GM12801 (cell line): ENCODE data around the gene GCH1.

Source experiments
- CTCF ChIP-seq: IDR thresholded peaks from one replicate; pipeline ENCODE4 v1.5.1; 2011; ENCODE audit warnings: control low read depth; ENCODE audit not compliant: insufficient read length; ENCODE audit errors: extremely low read depth

GCH1 gene

DNA sequence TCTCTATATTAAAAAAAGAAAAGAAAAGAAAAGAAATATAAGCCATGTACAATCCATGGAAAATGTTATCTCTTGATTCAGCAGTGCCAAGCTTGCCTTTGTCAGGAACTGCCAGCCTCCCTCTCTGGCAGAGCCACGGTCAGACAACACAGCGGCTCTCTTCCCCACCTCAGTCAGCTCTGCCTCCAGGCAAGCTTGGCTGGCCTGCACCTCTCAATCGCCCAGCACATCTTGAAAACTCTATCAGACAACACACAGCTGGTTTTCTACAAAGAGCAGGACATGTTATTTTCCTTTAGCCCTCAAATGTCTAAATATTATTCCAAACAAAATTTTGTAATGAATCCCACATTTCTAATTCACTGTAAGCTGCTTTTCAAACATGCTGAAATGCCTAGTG lies 20.0 kb upstream of the GCH1 start:
- no peak for TF ChIP-seq CTCF

DNA sequence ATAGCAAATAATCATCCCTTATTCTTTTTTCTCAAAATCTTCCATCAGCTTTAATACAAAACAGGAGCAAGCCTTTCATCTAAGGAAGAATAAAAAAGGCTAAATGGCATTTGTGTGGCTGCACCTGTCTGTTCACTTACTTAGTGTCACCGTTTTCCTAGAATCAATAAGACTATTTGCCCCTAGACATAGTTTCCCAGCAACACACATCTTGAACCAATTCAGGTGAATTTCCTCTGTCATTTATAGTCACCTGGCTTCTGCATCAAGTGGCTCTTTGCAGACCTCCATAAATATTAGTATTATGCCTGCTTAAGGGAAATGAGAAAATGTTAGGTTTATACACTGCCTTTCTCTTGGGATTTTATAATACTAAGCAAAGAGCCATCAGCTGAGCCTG lies 17.4 kb upstream of the GCH1 start:
- TF ChIP-seq CTCF = no peak

DNA sequence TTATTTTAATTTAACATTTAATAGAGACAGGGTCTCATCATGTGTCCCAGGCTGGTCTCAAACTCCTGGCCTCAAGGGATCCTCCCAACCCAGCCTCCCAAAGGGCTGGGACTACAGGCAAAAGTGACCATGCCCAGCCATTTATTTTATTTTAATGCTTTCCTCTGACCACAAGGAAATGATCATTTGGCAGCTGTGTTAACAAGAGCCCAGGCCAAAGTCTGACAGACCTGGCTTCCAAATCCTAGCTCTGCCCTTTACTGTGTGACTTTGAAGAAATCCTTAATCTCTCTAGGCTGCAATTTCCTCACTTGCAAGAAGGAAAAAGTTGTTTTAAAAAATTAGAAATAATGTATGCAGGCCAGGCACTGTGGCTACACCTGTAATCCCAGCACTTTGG lies 16.7 kb upstream of the GCH1 start:
- no peak for TF ChIP-seq CTCF

DNA sequence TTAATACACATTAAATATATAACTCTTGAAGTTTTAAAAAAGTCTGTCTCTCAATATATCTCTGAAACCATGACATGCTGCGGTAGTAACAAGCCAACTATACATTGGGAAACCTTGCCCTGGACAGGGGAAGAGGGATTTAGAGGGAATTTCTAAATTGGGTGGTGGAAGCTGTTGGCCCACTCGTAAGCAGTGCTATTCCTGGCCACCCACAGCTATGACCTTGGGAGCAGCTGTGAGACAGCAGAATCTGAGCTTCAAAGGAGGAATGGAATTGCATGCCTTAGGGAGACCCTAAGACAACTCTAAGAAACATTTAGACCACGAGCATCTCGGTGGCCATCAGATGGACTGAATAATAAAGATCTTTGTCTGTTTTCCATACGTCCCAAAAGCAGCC lies 15.8 kb upstream of the GCH1 start:
- TF ChIP-seq CTCF = no peak

- no peak for TF ChIP-seq CTCF
Observed at GRCh38 chr14:54916101-54916500, 13.5 kb upstream of the GCH1 start.

DNA sequence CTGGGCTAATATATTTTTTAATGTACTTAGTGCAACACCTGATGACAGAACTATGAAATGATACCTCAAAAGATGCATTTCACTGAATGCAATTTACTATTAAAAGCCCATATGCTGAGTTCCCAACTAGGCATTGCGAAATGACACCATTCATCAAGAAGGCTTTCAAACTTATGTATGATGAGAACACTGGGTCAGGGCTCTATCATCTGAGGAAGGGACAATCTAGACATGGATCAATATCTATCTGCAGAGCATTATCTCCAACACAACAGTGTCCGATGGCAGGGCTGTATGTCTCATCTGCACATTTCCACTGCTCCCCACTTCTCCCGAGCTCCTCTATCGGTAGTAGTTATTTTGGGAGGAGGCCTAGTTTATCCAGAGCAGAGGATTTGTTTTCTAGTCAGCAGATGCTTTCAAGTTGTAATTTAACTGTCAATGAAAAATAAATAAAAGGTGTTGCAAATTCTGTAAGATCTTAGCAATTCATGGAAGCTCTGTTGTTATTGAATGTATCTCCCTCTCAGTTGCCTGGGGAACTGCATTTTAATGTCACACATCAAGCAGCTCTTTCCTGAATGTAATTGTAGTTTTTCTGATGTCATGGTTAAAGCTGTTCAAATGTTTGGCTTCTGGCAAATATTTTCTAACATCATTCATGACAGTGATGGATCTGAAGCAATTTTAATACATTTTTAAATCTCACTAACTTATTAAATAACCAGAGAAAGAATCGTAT lies 7.4 kb upstream of the GCH1 start:
- no peak for TF ChIP-seq CTCF

- no peak for TF ChIP-seq CTCF
Observed at GRCh38 chr14:54908190-54908589, 5.6 kb upstream of the GCH1 start.
